NOMO-1 treated with DMSO at 0.1 percent for 48 hours (cell line): ENCODE measurements around the gene MIAT.

Experiments
- DNase-seq: peaks from one replicate; lab custom pipeline; 2025; ENCODE audit not compliant: unreplicated experiment; lab: John Stamatoyannopoulos, UW

MIAT gene

DNA sequence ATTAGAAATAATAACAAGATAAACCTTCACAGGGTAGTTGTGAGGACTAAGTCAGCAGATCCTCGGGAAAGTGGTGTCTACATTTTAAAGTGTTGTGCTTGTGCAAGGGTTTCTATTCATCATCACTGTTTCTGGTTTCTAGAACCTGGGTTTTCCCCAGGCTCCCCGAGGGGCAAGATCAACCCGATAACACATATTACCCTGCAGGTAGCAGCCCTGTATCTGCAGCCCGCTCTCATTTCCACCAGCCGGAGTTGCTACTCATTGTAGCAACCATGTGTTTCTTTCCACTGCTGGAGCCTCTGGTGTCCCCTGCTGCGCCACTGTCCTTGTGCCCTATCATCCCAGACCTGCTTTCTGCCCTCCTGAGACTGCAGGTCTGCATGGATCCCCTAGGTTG is 67.0 kb downstream of the MIAT start:
- no peak for DNase-seq

DNA sequence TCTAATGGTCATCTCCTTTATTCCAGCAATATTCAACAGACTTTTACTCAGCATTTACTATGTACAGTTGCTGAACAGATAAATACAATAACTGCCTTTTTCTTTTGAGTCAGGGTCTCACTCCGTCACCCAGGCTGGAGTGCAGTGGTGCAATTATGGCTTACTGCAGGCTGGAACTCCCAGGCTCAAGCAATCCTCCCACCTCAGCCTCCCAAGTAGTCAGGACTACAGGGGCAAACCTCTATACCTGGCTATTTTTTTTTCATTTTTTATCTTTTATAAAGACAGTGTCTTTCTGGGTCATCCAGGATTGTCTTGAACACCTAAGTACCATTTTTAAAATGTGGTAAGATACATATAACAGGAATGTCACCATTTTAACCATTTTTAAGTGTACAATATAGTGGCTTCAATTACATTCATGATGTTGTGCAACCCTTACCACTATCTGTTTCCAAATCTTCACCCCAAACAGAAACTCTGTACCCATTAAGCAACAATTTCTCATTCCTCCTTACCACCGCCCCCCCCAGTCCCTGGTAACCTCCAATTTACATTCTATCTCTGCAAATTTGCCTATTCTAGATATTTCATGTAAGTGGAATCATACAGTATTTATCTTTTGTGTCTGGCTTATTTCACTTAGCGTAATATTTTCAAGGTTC is 67.8 kb downstream of the MIAT start:
- DNase-seq = peak; percentile 76
